HG02943 (cell line): ENCODE results near the gene EFCAB8.

Source experiments
- ATAC-seq: cut with Tn5 transposase; IDR thresholded peaks from one replicate; pipeline ENCODE4 v1.9.1; 2021; ENCODE audit warnings: mild to moderate bottlenecking, low read depth, moderate library complexity; ENCODE audit not compliant: unreplicated experiment

Gene EFCAB8

GRCh38 chr20:32999603-33000250, 141.0 kb downstream of the EFCAB8 start:
- ATAC-seq, result no peak

- no peak for ATAC-seq
Observed at GRCh38 chr20:33000802-33001466, 142.2 kb downstream of the EFCAB8 start.

GRCh38 chr20:33002087-33002808, 143.5 kb downstream of the EFCAB8 start:
- ATAC-seq, result no peak

- ATAC-seq, result no peak
Observed at GRCh38 chr20:33004141-33004751, 145.5 kb downstream of the EFCAB8 start, which contains the start of gene SUN5. TSS of gene SUN5 (minus strand) at chr20:33004433. CDS start at chr20:33004340, 93 bp downstream.

GRCh38 chr20:33005132-33005566, 146.4 kb downstream of the EFCAB8 start:
- ATAC-seq, result no peak

- ATAC-seq, result no peak
Observed at GRCh38 chr20:33005908-33006775, 147.4 kb downstream of the EFCAB8 start.

GRCh38 chr20:33006776-33007375, 148.2 kb downstream of the EFCAB8 start:
- no peak for ATAC-seq

GRCh38 chr20:33007376-33008335, 148.9 kb downstream of the EFCAB8 start, which contains the start of gene BPIFB2:
TSS of gene BPIFB2 (plus strand) at chr20:33007704. CDS start at chr20:33008575, 871 bp downstream.
- no peak for ATAC-seq

GRCh38 chr20:33008336-33009213, 149.9 kb downstream of the EFCAB8 start:
- ATAC-seq, result no peak

- no peak for ATAC-seq
Observed at GRCh38 chr20:33009214-33010132, 150.8 kb downstream of the EFCAB8 start.

- no peak for ATAC-seq
Observed at GRCh38 chr20:33010133-33010504, 151.4 kb downstream of the EFCAB8 start.

GRCh38 chr20:33010674-33011449, 152.1 kb downstream of the EFCAB8 start:
- ATAC-seq, result no peak
